Activated T-cell treated with anti-CD3 and anti-CD28 coated beads, Interleukin-2, amount 50 U/mL, for 4 hours (primary cell): Measurements from ENCODE around the gene PITX3. TPM values are rescaled to one million over a fixed set of nuclear protein-coding genes. Genes with fewer than 3 reads are reported as not detected.
"Not testable (repeated sequence)": the region's sequence is repeated elsewhere in the genome, so short reads cannot be mapped to it uniquely, and the experiment has no call there.

Experiments
- ATAC-seq, 2 donors: fragments of 200-7000 bp; cut with Tn5 transposase; one replicate each; pipeline ENCODE4 v1.10.0; 2021
- DNase-seq: peaks from one replicate; pipeline ENCODE4 v3.0.0-alpha.2; 2020
- H3K27me3 Mint-ChIP-seq: one replicate; pipeline ENCODE4 v1.8.0; 2021; ENCODE audit warnings: low read depth, mixed read lengths
- H3K36me3 Mint-ChIP-seq: one replicate; pipeline ENCODE4 v1.8.0; 2022; ENCODE audit warnings: mixed read lengths; ENCODE audit not compliant: insufficient read depth
- H3K4me1 Mint-ChIP-seq: one replicate; pipeline ENCODE4 v1.8.0; 2021; ENCODE audit warnings: low read depth, mixed read lengths
- H3K4me3 Mint-ChIP-seq: one replicate; pipeline ENCODE4 v1.8.0; 2021; ENCODE audit warnings: mild to moderate bottlenecking, moderate library complexity, mixed read lengths
- H3K9me3 Mint-ChIP-seq: one replicate; pipeline ENCODE4 v1.8.0; 2021; ENCODE audit warnings: mixed read lengths
- total RNA-seq, 3 donors: library from RNA; stranded (reverse); gene quantifications; one replicate each; pipeline ENCODE4 v1.2.1, GENCODE V29; 2021

The PITX3 gene
- total RNA-seq, 3 donors from 2014 or later, result 0.25 to 0.46 TPM; not detected in 1

DNA sequence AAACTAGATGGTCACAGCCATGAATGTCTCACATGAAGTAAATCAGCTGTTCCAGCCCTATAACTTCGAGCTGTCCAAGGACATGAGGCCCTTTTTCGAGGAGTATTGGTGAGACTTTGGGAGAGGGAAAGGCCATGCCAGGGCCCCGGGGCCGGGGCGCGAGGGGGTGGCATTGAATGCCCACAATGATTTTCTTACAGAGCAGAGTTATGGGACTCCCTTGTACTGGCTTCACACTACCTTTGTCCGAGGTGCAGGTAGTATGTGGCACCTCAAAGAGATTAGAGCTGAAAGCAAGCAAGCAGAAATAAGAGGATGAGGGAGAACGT lies 14.8 kb downstream of the PITX3 start:
- H3K27me3 Mint-ChIP-seq, result peaks cover 44% of the 10 kb centered on the region
- peaks cover 18% of the 10 kb centered on the region for H3K4me1 Mint-ChIP-seq
- no peaks in the 10 kb centered on the region for H3K9me3 Mint-ChIP-seq
- ATAC-seq (no peak), DNase-seq (no peak)
- no peaks in the 10 kb centered on the region for H3K36me3 Mint-ChIP-seq
- H3K4me3 Mint-ChIP-seq, result peak overlapping the region; percentile 62

DNA sequence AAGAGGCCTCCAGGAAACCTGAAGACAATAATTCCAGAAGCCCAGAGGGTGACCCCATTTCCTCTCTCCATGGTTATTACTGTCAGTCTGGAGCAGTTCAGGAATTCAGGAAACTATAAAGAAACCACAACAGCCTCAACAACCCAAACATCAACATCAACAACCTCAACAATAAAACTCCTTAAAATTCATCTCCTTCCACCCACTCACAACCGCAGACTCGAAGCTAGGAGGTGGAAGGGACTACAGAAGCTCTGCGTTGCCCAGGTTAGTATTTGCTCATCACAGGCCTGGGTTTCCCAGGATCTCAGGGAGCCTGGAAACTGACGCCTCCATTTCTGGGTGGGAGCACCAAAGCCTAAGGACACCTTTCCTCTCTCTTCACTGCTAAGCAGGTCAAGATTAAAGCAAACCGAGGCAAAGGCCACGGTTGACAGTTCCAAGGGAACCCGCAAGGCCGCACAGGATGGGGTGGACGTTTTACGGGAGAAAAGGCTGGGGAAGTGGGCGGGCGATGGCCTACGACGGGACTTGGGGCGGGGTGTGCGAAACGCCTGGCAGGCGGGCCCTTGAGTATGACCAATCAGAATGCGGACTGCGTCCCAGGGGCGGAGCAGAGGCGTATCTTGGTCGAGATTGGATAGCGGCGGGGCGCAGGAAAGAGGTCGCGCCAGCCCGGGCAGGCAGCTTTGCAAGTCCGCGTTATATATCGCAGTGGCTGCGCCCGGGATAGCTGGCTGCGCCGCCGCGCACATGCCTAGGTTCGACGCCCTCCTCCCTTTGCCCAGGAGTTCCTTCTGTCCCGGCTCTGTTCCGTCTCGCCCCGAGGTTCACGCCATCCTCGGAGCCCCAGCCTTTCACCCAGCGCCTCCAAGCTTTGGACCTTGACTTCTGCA lies 15.4 kb downstream of the PITX3 start, which contains the start of gene ELOVL3:
Gene ELOVL3, plus strand, starts transcription at position 654 of the 896 bp plus-strand sequence. CDS start 250 bp downstream, outside the sequence.
- H3K9me3 Mint-ChIP-seq, result no peaks in the 10 kb centered on the region

GRCh38 chr10:102222797-102223196 lies 18.5 kb downstream of the PITX3 start:
- Mint-ChIP-seq H3K9me3 (no peaks in the 10 kb centered on the region), H3K36me3 (no peaks in the 10 kb centered on the region), H3K27me3 (peaks cover 23% of the 10 kb centered on the region), H3K4me3 (no peak overlapping the region), H3K4me1 (peaks cover 12% of the 10 kb centered on the region)
- ATAC-seq (no peak), DNase-seq (no peak)

More for the DNA sequence above, 15.4 kb downstream of the PITX3 start, which contains the start of gene ELOVL3:
- Mint-ChIP-seq H3K36me3 (no peaks in the 10 kb centered on the region), H3K4me1 (peaks cover 18% of the 10 kb centered on the region), H3K4me3 (peak within 1 kb of the TSS; percentile 62), H3K27me3 (peaks cover 44% of the 10 kb centered on the region)
- peak; percentile 73 for DNase-seq
- ATAC-seq, result peak; percentile 90

- DNase-seq, result no peak
- no peak for ATAC-seq
- Mint-ChIP-seq H3K27me3 (peaks cover 7% of the 10 kb centered on the region), H3K9me3 (no peaks in the 10 kb centered on the region), H3K36me3 (no peaks in the 10 kb centered on the region), H3K4me3 (no peak overlapping the region), H3K4me1 (no peaks in the 10 kb centered on the region)
Observed at GRCh38 chr10:102220612-102221011, 20.7 kb downstream of the PITX3 start.

- DNase-seq (no peak), ATAC-seq (no peak)
- no peaks in the 10 kb centered on the region for H3K4me1 Mint-ChIP-seq
- H3K36me3 Mint-ChIP-seq, result no peaks in the 10 kb centered on the region
- H3K4me3 Mint-ChIP-seq, result no peak overlapping the region
- peaks cover 8% of the 10 kb centered on the region for H3K27me3 Mint-ChIP-seq
- no peaks in the 10 kb centered on the region for H3K9me3 Mint-ChIP-seq
Observed at GRCh38 chr10:102219370-102219769, 21.9 kb downstream of the PITX3 start.

DNA sequence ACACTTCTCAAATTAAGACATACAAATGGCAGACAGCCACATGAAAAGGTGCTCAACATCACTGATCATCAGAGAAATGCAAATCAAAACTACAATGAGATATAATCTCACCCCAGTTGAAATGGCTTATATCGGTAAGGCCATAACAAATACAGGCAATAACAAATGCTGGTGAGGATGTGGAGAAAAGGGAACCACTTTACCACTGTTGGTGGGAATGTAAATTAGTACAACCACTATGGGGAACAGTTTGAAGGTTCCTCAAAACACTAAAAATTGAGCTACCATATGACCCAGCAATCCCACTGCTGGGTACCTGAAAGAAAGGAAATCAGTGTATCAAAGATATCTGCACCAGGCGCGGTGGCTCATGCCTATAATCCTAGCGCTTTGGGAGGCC lies 27.7 kb downstream of the PITX3 start:
- H3K9me3 Mint-ChIP-seq, H3K36me3 Mint-ChIP-seq, ATAC-seq, H3K4me1 Mint-ChIP-seq, H3K4me3 Mint-ChIP-seq, H3K27me3 Mint-ChIP-seq, DNase-seq: not testable (repeated sequence)

- no peaks in the 10 kb centered on the region for H3K36me3 Mint-ChIP-seq
- no peak for DNase-seq
- H3K9me3 Mint-ChIP-seq, result no peaks in the 10 kb centered on the region
- H3K4me3 Mint-ChIP-seq, result no peak overlapping the region
- H3K27me3 Mint-ChIP-seq, result peaks cover 2% of the 10 kb centered on the region
- peak; percentile 46 to 53 for ATAC-seq
- H3K4me1 Mint-ChIP-seq, result no peaks in the 10 kb centered on the region
Observed at GRCh38 chr10:102211615-102212299, 29.6 kb downstream of the PITX3 start.

DNA sequence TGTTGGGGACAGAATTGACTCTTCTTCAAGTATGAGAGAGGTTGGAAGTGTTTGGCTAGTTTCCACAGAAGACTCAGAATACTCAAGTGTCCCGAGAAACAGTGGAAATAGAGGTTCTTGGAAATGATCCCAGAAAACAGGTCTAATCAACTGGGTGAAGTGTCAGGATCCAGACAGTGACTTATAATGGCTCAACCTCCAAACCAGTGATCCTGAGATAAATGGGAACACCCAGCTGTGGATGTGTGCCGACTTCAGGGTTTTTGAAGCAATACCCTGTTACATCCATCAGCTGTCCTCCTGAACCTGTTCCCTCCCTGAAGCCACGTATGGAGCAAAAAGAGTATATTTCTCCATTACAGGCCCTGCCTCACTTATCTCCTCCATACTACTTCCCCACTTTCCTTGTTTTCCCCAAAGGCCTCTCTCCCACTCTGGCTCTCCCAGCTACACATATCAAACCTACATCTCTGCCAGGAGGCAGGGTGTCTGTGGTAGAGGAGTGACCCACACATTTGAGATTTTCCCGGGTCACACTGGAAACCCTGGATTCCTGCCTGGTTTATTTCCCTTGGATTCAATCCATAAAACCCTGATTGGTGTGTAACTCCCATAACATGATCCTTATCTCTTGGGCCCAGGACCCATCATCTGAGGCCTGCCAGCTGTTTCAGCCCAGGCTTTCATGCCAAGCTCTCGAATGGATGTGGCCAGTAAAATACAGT lies 32.8 kb downstream of the PITX3 start:
- H3K9me3 Mint-ChIP-seq, result peaks cover 8% of the 10 kb centered on the region
- ATAC-seq (no peak), DNase-seq (no peak)
- H3K36me3 Mint-ChIP-seq, result no peaks in the 10 kb centered on the region
- H3K27me3 Mint-ChIP-seq, result no peaks in the 10 kb centered on the region
- no peaks in the 10 kb centered on the region for H3K4me1 Mint-ChIP-seq
- H3K4me3 Mint-ChIP-seq, result no peak overlapping the region

DNA sequence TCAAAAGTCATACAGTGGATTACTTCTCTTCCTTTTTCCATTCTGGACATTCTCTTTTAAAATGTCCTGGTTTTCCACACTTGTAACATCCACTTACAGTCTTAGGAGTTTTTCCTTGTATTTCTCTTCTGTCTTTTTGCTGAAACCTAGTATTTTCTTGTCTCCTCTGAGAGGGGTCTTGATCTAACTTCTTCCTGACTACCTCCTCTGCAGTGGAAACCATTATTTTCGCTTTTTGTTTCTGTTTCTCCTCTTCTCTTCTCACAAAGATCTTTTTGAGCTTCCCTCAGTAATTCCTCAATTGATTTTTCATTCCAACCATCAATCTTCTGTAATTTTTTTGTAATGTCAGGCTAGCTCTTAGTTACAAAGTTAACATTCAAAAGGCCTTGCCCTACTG lies 38.9 kb downstream of the PITX3 start:
- DNase-seq (no peak), ATAC-seq (no peak)
- peaks cover 5% of the 10 kb centered on the region for H3K27me3 Mint-ChIP-seq
- peaks cover 10% of the 10 kb centered on the region for H3K9me3 Mint-ChIP-seq
- H3K4me3 Mint-ChIP-seq, result no peak overlapping the region
- no peaks in the 10 kb centered on the region for H3K4me1 Mint-ChIP-seq
- no peaks in the 10 kb centered on the region for H3K36me3 Mint-ChIP-seq

DNA sequence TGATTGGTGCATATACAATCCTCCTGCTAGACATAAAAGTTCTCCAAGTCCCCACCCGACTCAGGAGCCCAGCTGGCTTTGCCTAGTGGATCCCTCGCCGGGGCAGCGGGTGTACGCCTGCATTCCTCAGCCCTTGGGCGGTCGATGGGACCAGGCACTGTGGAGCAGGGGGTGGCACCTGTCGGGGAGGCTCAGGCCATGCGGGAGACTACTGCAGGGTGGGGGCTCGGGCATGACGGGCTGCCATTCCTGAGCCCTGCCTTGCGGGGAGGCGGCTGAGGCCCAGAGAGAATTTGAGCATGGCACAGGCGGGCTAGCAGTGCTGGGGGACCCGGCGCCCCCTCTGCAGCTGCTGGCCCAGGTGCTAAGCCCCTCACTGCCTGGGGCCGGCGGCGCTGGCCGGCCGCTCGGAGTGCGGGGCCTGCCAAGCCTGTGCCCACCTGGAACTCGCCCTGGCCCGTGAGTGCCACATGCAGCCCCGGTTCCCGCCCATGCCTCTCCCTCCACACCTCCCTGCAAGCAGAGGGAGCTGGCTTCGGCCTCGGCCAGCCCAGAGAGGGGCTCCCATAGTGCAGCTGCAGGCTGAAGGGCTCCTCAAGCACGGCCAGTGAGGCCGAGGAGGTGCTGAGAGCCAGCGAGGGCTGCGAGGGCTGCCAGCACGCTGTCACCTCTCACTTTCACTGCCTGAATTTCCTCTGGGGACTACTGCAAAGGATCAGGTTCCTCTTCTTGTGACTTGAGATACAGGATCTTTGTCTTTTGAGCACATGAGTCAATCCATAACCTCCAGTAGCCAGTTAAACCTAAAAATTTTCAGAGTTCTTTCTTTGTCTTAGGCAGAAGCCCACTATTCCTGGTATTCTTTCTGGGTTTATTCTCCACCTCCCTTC lies 40.3 kb downstream of the PITX3 start:
- peaks cover 4% of the 10 kb centered on the region for H3K4me1 Mint-ChIP-seq
- H3K36me3 Mint-ChIP-seq, result no peaks in the 10 kb centered on the region
- DNase-seq, result no peak
- peaks cover 10% of the 10 kb centered on the region for H3K9me3 Mint-ChIP-seq
- ATAC-seq, result no peak
- H3K27me3 Mint-ChIP-seq, result peaks cover 5% of the 10 kb centered on the region
- H3K4me3 Mint-ChIP-seq, result no peak overlapping the region

- peaks cover 4% of the 10 kb centered on the region for H3K4me1 Mint-ChIP-seq
- no peak for DNase-seq
- no peak for ATAC-seq
- H3K27me3 Mint-ChIP-seq, result peaks cover 5% of the 10 kb centered on the region
- H3K9me3 Mint-ChIP-seq, result no peaks in the 10 kb centered on the region
- H3K4me3 Mint-ChIP-seq, result no peak overlapping the region
- no peaks in the 10 kb centered on the region for H3K36me3 Mint-ChIP-seq
Observed at GRCh38 chr10:102198027-102198426, 43.3 kb downstream of the PITX3 start.

- Mint-ChIP-seq H3K9me3 (peaks cover 4% of the 10 kb centered on the region), H3K36me3 (no peaks in the 10 kb centered on the region), H3K4me3 (no peak overlapping the region), H3K27me3 (peaks cover 4% of the 10 kb centered on the region), H3K4me1 (peaks cover 4% of the 10 kb centered on the region)
- DNase-seq (no peak), ATAC-seq (peak; percentile 66)
Observed at GRCh38 chr10:102196893-102197292, 44.4 kb downstream of the PITX3 start.

GRCh38 chr10:102195296-102195870 lies 45.9 kb downstream of the PITX3 start:
- DNase-seq (no peak), ATAC-seq (no peak)
- no peaks in the 10 kb centered on the region for H3K36me3 Mint-ChIP-seq
- H3K9me3 Mint-ChIP-seq, result peaks cover 6% of the 10 kb centered on the region
- H3K4me1 Mint-ChIP-seq, result peaks cover 4% of the 10 kb centered on the region
- H3K27me3 Mint-ChIP-seq, result no peaks in the 10 kb centered on the region
- H3K4me3 Mint-ChIP-seq, result no peak overlapping the region
